D341Med (cell line): ENCODE results near the gene NETO2.
"Not testable (repeated sequence)": the region's sequence is repeated elsewhere in the genome, so short reads cannot be mapped to it uniquely, and the experiment has no call there.

Source experiments
- DNase-seq: peaks from one replicate; pipeline ENCODE4 v3.0.0; 2012; ENCODE audit warnings: low spot score

NETO2 gene

GRCh38 chr16:47063011-47063724, 80.6 kb downstream of the NETO2 start:
- DNase-seq: no peak

- DNase-seq: no peak
Observed at GRCh38 chr16:47061204-47061603, 82.5 kb downstream of the NETO2 start.

- no peak for DNase-seq
Observed at GRCh38 chr16:47060596-47060995, 83.1 kb downstream of the NETO2 start.

- no peak for DNase-seq
Observed at GRCh38 chr16:47059991-47060390, 83.8 kb downstream of the NETO2 start.

- not testable (repeated sequence) for DNase-seq
Observed at GRCh38 chr16:47059130-47059529, 84.6 kb downstream of the NETO2 start.

- no peak for DNase-seq
Observed at GRCh38 chr16:47058295-47059086, 85.3 kb downstream of the NETO2 start.

- no peak for DNase-seq
Observed at GRCh38 chr16:47057630-47057993, 86.1 kb downstream of the NETO2 start.

GRCh38 chr16:47056688-47057629, 86.8 kb downstream of the NETO2 start:
- no peak for DNase-seq

GRCh38 chr16:47056061-47056460, 87.7 kb downstream of the NETO2 start:
- DNase-seq: not testable (repeated sequence)

- DNase-seq: no peak
Observed at GRCh38 chr16:47055136-47055885, 88.4 kb downstream of the NETO2 start.

GRCh38 chr16:47054306-47054705, 89.4 kb downstream of the NETO2 start:
- DNase-seq: no peak

- no peak for DNase-seq
Observed at GRCh38 chr16:47053895-47054294, 89.8 kb downstream of the NETO2 start.

GRCh38 chr16:47052666-47053640, 90.8 kb downstream of the NETO2 start:
- DNase-seq: no peak

- DNase-seq: no peak
Observed at GRCh38 chr16:47051031-47051430, 92.7 kb downstream of the NETO2 start.

GRCh38 chr16:47049901-47050583, 93.7 kb downstream of the NETO2 start:
- no peak for DNase-seq

- DNase-seq: no peak
Observed at GRCh38 chr16:47047524-47048203, 96.1 kb downstream of the NETO2 start.

GRCh38 chr16:47046726-47047523, 96.8 kb downstream of the NETO2 start:
- no peak for DNase-seq

- no peak for DNase-seq
Observed at GRCh38 chr16:47045459-47045858, 98.3 kb downstream of the NETO2 start.
